Loucy (cell line): Measurements from ENCODE around the gene COG2.

Experiments used
- EZH2phosphoT487 ChIP-seq: fragments of 200-600 bp; IDR thresholded peaks from 2 replicates; pipeline ENCODE4 v1.6.1; 2018; ENCODE audit warnings: antibody characterized with exemption, mild to moderate bottlenecking, moderate library complexity, borderline replicate concordance
- TF ChIP-seq, protein P1 (sequence below): fragments of 200-600 bp; sonication (generic); conservative IDR thresholded peaks from 2 replicates; pipeline ENCODE4 v1.5.1; 2014; ENCODE audit warnings: mild to moderate bottlenecking, antibody characterized with exemption, low read length

DNA sequence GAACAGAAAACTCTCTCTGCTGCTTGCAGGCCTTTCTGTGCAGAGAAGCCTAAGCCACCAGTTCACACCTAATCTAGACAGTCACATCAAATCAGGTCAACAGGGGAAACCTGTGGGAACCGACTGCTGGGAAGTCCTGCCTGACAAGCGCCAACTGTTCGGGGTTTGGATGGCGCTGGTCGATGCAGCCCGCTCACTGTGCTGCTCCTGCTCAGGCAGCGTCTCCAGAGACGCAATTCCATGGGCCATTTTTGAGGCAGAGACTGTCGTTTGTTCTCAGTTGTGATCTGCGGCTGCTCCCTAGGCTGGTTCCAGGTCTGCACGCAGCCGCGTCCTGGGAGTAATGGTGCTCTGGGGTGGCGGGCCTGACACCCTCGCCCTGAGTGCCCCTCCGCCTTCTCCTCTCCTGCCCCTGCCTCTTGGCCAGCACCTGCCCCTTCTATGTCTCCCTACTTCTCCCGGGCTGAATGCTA is 70.2 kb downstream of the COG2 start:
- TF ChIP-seq, protein P1, sequence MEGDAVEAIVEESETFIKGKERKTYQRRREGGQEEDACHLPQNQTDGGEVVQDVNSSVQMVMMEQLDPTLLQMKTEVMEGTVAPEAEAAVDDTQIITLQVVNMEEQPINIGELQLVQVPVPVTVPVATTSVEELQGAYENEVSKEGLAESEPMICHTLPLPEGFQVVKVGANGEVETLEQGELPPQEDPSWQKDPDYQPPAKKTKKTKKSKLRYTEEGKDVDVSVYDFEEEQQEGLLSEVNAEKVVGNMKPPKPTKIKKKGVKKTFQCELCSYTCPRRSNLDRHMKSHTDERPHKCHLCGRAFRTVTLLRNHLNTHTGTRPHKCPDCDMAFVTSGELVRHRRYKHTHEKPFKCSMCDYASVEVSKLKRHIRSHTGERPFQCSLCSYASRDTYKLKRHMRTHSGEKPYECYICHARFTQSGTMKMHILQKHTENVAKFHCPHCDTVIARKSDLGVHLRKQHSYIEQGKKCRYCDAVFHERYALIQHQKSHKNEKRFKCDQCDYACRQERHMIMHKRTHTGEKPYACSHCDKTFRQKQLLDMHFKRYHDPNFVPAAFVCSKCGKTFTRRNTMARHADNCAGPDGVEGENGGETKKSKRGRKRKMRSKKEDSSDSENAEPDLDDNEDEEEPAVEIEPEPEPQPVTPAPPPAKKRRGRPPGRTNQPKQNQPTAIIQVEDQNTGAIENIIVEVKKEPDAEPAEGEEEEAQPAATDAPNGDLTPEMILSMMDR, result no peak
- TF ChIP-seq EZH2phosphoT487, result no peak
